H1 (cell line): ENCODE results near the gene PYGL. TPM values are rescaled to one million over a fixed set of nuclear protein-coding genes. Genes with fewer than 3 reads are reported as not detected.

Experiments
- CTCF ChIA-PET: fragments of 300-600 bp; sonication (Branson Sonifier 250); formaldehyde crosslinking; loops from one replicate; lab custom pipeline; 2021; ENCODE audit not compliant: partially characterized antibody; lab: Charles Lee
- POLR2A ChIA-PET: fragments of 300-600 bp; sonication (Branson Sonifier 250); formaldehyde crosslinking; loops from one replicate; lab custom pipeline; 2021; ENCODE audit warnings: inconsistent platforms; ENCODE audit not compliant: partially characterized antibody; lab: Charles Lee
- DNase-seq, 2 experiments: peaks; one replicate each; pipeline versions ENCODE4 v3.0.0 to v3.0.0-alpha.2; 2010 to 2022; ENCODE audit warnings: low spot score in 2 of 2, low read depth in 1 of 2, mixed read lengths in 1 of 2
- FAIRE-seq: peaks from 2 replicates; lab custom pipeline; 2011; peaks lifted over from hg19 to GRCh38; lab: Jason Lieb, UNC
- H2AFZ ChIP-seq: 2 replicates; pipeline ENCODE4 v1.8.1; 2012; ENCODE audit warnings: low read length, inconsistent platforms
- H2AK5ac ChIP-seq: 2 replicates; pipeline ENCODE4 v1.6.1; 2013; ENCODE audit warnings: low read depth, low read length
- H2BK120ac ChIP-seq: replicated peaks from 2 replicates; pipeline ENCODE3; 2013; ENCODE audit warnings: low read depth, low read length, inconsistent platforms
- H2BK12ac ChIP-seq: 2 replicates; pipeline ENCODE4 v1.6.1; 2013; ENCODE audit warnings: low read depth, low read length
- H2BK15ac ChIP-seq: 2 replicates; pipeline ENCODE4 v1.6.1; 2013; ENCODE audit warnings: low read length
- H2BK20ac ChIP-seq: 2 replicates; pipeline ENCODE4 v1.6.1; 2013; ENCODE audit warnings: low read length
- H2BK5ac ChIP-seq: 2 replicates; pipeline ENCODE4 v1.6.1; 2013; ENCODE audit warnings: low read depth, low read length
- H3K14ac ChIP-seq: 2 replicates; pipeline ENCODE4 v1.6.1; 2013; ENCODE audit warnings: inconsistent platforms; ENCODE audit not compliant: insufficient read length
- H3K18ac ChIP-seq: 2 replicates; pipeline ENCODE4 v1.6.1; 2013; ENCODE audit warnings: low read length; ENCODE audit errors: extremely low read depth
- H3K23ac ChIP-seq: 2 replicates; pipeline ENCODE4 v1.6.1; 2013; ENCODE audit warnings: inconsistent platforms; ENCODE audit not compliant: insufficient read length
- H3K23me2 ChIP-seq: 2 replicates; pipeline ENCODE4 v1.6.1; 2013; ENCODE audit warnings: low read depth, low read length
- H3K27ac ChIP-seq: 2 replicates; pipeline ENCODE4 v1.6.1; 2011; ENCODE audit warnings: low read depth, low read length, inconsistent platforms
- H3K27me3 ChIP-seq, 4 experiments: replicated peaks in 1 of 4; 1 replicate in 1 of 4; 2 replicates in 3 of 4; pipeline versions ENCODE4 v1.6.1 to v1.8.1; 2011 to 2013; ENCODE audit warnings: low read length in 3 of 4, mild to moderate bottlenecking in 3 of 4, inconsistent platforms in 2 of 4, mixed read lengths in 2 of 4, moderate library complexity in 1 of 4; ENCODE audit not compliant: control insufficient read depth in 3 of 4, insufficient read depth in 3 of 4; ENCODE audit errors: extremely low read depth in 1 of 4
- H3K36me3 ChIP-seq, 4 experiments: 2 replicates each; pipeline versions ENCODE4 v1.6.1 to v1.8.1; 2011 to 2013; ENCODE audit warnings: mild to moderate bottlenecking in 4 of 4, low read length in 3 of 4, moderate library complexity in 2 of 4, control low read depth in 1 of 4, inconsistent platforms in 1 of 4; ENCODE audit not compliant: insufficient read depth in 4 of 4, control insufficient read depth in 2 of 4
- H3K4ac ChIP-seq: replicated peaks from 2 replicates; pipeline ENCODE3; 2013; ENCODE audit warnings: low read length, low read depth, mixed read lengths, inconsistent platforms; ENCODE audit not compliant: insufficient read length
- H3K4me1 ChIP-seq, 4 experiments: replicated peaks in 1 of 4; 1 replicate in 1 of 4; 2 replicates in 3 of 4; pipeline versions ENCODE4 v1.6.1 to v1.8.1; 2011 to 2013; ENCODE audit warnings: low read length in 3 of 4, inconsistent platforms in 2 of 4, mixed read lengths in 1 of 4; ENCODE audit not compliant: insufficient read depth in 4 of 4, control insufficient read depth in 3 of 4
- H3K4me2 ChIP-seq, 2 experiments: 2 replicates each; pipeline versions ENCODE4 v1.6.1 to v1.8.1; 2011 to 2013; ENCODE audit warnings: low read depth in 2 of 2, low read length in 2 of 2, control low read depth in 1 of 2, inconsistent platforms in 1 of 2, mild to moderate bottlenecking in 1 of 2; ENCODE audit not compliant: insufficient read depth in 1 of 2
- H3K4me3 ChIP-seq, 4 experiments: fragments of 200-600, 300-600 bp in 1 of 4; sonication (generic), shearing (Covaris generic), sonication (Bioruptor Twin) in 1 of 4; 2 replicates each; pipeline versions ENCODE4 v1.5.1 to v1.8.1; 2011 to 2016; ENCODE audit warnings: low read length in 4 of 4, low read depth in 3 of 4, control low read depth in 2 of 4, inconsistent platforms in 2 of 4, mild to moderate bottlenecking in 2 of 4, mixed read lengths in 1 of 4, moderate library complexity in 1 of 4; ENCODE audit not compliant: insufficient read depth in 2 of 4; ENCODE audit errors: extremely low read depth in 1 of 4
- H3K56ac ChIP-seq: replicated peaks from 2 replicates; pipeline ENCODE3; 2013; ENCODE audit warnings: low read depth, mild to moderate bottlenecking, mixed read lengths, low read length, inconsistent platforms; ENCODE audit not compliant: insufficient read length
- H3K79me1 ChIP-seq: 2 replicates; pipeline ENCODE4 v1.6.1; 2013; ENCODE audit warnings: low read depth, low read length, control low read depth
- H3K79me2 ChIP-seq, 2 experiments: 2 replicates each; pipeline versions ENCODE4 v1.6.1 to v1.8.1; 2012 to 2013; ENCODE audit warnings: low read length in 2 of 2, mild to moderate bottlenecking in 2 of 2, inconsistent platforms in 1 of 2; ENCODE audit not compliant: insufficient read depth in 2 of 2, control insufficient read depth in 1 of 2
- H3K9ac ChIP-seq, 4 experiments: replicated peaks in 1 of 4; 1 replicate in 1 of 4; 2 replicates in 3 of 4; pipeline versions ENCODE4 v1.6.1 to v1.8.1; 2011 to 2013; ENCODE audit warnings: low read depth in 3 of 4, low read length in 3 of 4, control low read depth in 2 of 4, mild to moderate bottlenecking in 2 of 4, moderate library complexity in 2 of 4, inconsistent platforms in 1 of 4; ENCODE audit errors: extremely low read depth in 1 of 4
- H3K9me3 ChIP-seq, 2 experiments: 2 replicates each; pipeline versions ENCODE4 v1.6.1 to v1.8.1; 2012 to 2013; ENCODE audit warnings: mild to moderate bottlenecking in 2 of 2, moderate library complexity in 2 of 2, control low read depth in 1 of 2, inconsistent platforms in 1 of 2, low read depth in 1 of 2, low read length in 1 of 2, mixed read lengths in 1 of 2; ENCODE audit not compliant: insufficient read depth in 2 of 2
- H4K20me1 ChIP-seq, 2 experiments: replicated peaks in 1 of 2; 2 replicates each; pipeline versions ENCODE3 to v1.8.1; 2011 to 2013; ENCODE audit warnings: inconsistent platforms in 2 of 2, low read length in 2 of 2, mild to moderate bottlenecking in 1 of 2; ENCODE audit not compliant: insufficient read depth in 2 of 2, control insufficient read depth in 1 of 2
- H4K5ac ChIP-seq: 2 replicates; pipeline ENCODE4 v1.6.1; 2013; ENCODE audit warnings: low read length, low read depth, mixed read lengths, inconsistent platforms; ENCODE audit not compliant: insufficient read length
- H4K8ac ChIP-seq: 2 replicates; pipeline ENCODE4 v1.8.0; 2013; ENCODE audit warnings: mild to moderate bottlenecking, moderate library complexity, low read length, inconsistent platforms; ENCODE audit not compliant: insufficient read depth; ENCODE audit errors: extremely low read depth
- H4K91ac ChIP-seq: replicated peaks from 2 replicates; pipeline ENCODE3; 2013; ENCODE audit warnings: low read length, mixed read lengths, inconsistent platforms; ENCODE audit not compliant: insufficient read length
- CTCF ChIP-seq, 3 experiments: IDR thresholded peaks; 1 replicate in 2 of 3; 2 replicates in 1 of 3; pipeline versions ENCODE4 v1.5.1 to v1.6.1; 2011; ENCODE audit warnings: low read length in 3 of 3, mild to moderate bottlenecking in 3 of 3, inconsistent platforms in 2 of 3, low read depth in 1 of 3, moderate library complexity in 1 of 3; ENCODE audit not compliant: insufficient read depth in 1 of 3; ENCODE audit errors: control extremely low read depth in 1 of 3
- POU5F1 ChIP-seq: IDR thresholded peaks from 2 replicates; pipeline ENCODE4 v1.6.1; 2011; ENCODE audit warnings: low read depth, mild to moderate bottlenecking, low read length, moderate library complexity
- RAD21 ChIP-seq, 2 experiments: IDR thresholded peaks in 1 of 2; conservative IDR thresholded peaks in 1 of 2; 2 replicates each; pipeline ENCODE4 v1.6.1; 2011; ENCODE audit warnings: low read depth in 2 of 2, low read length in 2 of 2, improper control_type of control experiment in 1 of 2, inconsistent platforms in 1 of 2, mild to moderate bottlenecking in 1 of 2, moderate library complexity in 1 of 2
- whole genome bisulfite sequencing, 2 experiments: shearing (Covaris generic) in 1 of 2; methylation state at CpG; one replicate each; pipeline versions ENCODE4 v1.1.6 to v1.1.7; 2013 to 2015; ENCODE audit warnings: low lambda C conversion rate in 2 of 2, mixed read lengths in 2 of 2, inconsistent platforms in 1 of 2, low coverage in 1 of 2, missing lambda C conversion rate in 1 of 2; ENCODE audit not compliant: insufficient replicate concordance in 2 of 2, insufficient coverage in 1 of 2, insufficient read length in 1 of 2; ENCODE audit errors: extremely low coverage in 1 of 2, missing lambda C conversion rate in 1 of 2; 5-methylcytosine and 5-hydroxymethylcytosine counted together
- polyA plus RNA-seq, 7 experiments: library from polyadenylated mRNA; depleted of rRNA in 3 of 7; stranded (reverse) in 5 of 7; unstranded in 2 of 7; fragments of >200 nt in 5 of 7; fragments of 200-250 nt in 2 of 7; gene quantifications; 1 replicate in 5 of 7; 2 replicates in 1 of 7; 4 replicates in 1 of 7; pipeline versions ENCODE4 v1.2.1 to v1.2.3, GENCODE V29; 2011 to 2013; ENCODE audit warnings: missing spikeins in 2 of 7, mixed read lengths in 2 of 7
- total RNA-seq: library from RNA; stranded (reverse); fragmentation: NEBNext Ultra II Directional; extraction: Animal tissue kit (Norgen Biotek cat#: 25700); gene quantifications from 2 replicates; pipeline ENCODE4 v1.2.1, GENCODE V29; 2021

PYGL gene
- total and polyA plus RNA-seq, 2 of the 8 experiments (the other 6 are each of a cell fraction or from before 2014, with no cell fraction given) = 26.1 to 50.5 TPM

GRCh38 chr14:50955373-50956043 is 11.2 kb upstream of the PYGL start:
- Histone ChIP-seq H3K27me3 (no peaks in the 10 kb centered on the region), H3K9me3 (peaks cover 0 to 4% of the 10 kb centered on the region in 2 experiments; a peak in 1 of 4 replicates), H3K9ac (no peak overlapping the region), H4K8ac (no peak overlapping the region), H2AFZ (no peak overlapping the region), H3K4me2 (no peak overlapping the region), H2AK5ac (no peak overlapping the region)
- no peak for TF ChIP-seq POU5F1
- peak; percentile 29 to 52 (median 44) for TF ChIP-seq CTCF (IDR thresholded peaks at IDR 0.05; ENCODE audit: control extremely low read depth in 1 of 3, insufficient read depth in 1 of 3, low read depth in 1 of 3, low read length in 3 of 3)
- peak; percentile 33 to 56; a peak in 3 of 4 replicates for TF ChIP-seq RAD21 (IDR thresholded peaks at IDR 0.05 in 1 of 2, conservative IDR thresholded peaks at IDR 0.05 in 1 of 2; ENCODE audit: low read depth in 2 of 2, low read length in 2 of 2)
- TF ChIP-seq, all 59 proteins: peak for 2
- POLR2A ChIA-PET = interaction anchor here (0.5 kb wide), 1 partner anchor 287 kb away, joined by 3 read pairs; no protein-coding TSS in a partner anchor
- Histone ChIP-seq H2BK5ac (peak overlapping the region; percentile 19; the same call in 1 of the 2 replicates), H3K27ac (no peak overlapping the region), H3K23me2 (no peaks in the 10 kb centered on the region), H3K23ac (no peak overlapping the region), H3K79me1 (no peaks in the 10 kb centered on the region), H3K79me2 (no peaks in the 10 kb centered on the region), H2BK120ac (peak overlapping the region; percentile 48), H2BK15ac (no peak overlapping the region), H3K4me1 (peaks cover 0 to 5% (median 2%) of the 10 kb centered on the region in 4 experiments; a peak in 3 of 7 replicates), H3K4ac (no peak overlapping the region), H2BK20ac (no peak overlapping the region), H4K20me1 (no peaks in the 10 kb centered on the region), H2BK12ac (no peak overlapping the region), H3K4me3 (no peak overlapping the region), H4K5ac (no peak overlapping the region), H4K91ac (no peak overlapping the region), H3K14ac (no peak overlapping the region), H3K56ac (no peak overlapping the region), H3K18ac (no peak overlapping the region), H3K36me3 (no peaks in the 10 kb centered on the region)
- WGBS, 2 experiments = 84% methylated on average over 5 of the region's 5 CpGs; no CpG with 5 or more reads in 1 of the 2 experiments
- CTCF ChIA-PET = interaction anchor here (0.6 to 2.3 kb wide), 19 partner anchors 9 to 429 kb away, joined by 3 to 10 read pairs (median 4); no protein-coding TSS in a partner anchor
- FAIRE-seq (peak; percentile 45), DNase-seq (no peak)
